NCI-H1436 treated with DMSO at 0.1 percent for 48 hours (cell line): Measurements from ENCODE around the gene BICC1.

ENCODE experiments used
- DNase-seq: peaks from one replicate; lab custom pipeline; 2025; lab: John Stamatoyannopoulos, UW

Gene BICC1

DNA sequence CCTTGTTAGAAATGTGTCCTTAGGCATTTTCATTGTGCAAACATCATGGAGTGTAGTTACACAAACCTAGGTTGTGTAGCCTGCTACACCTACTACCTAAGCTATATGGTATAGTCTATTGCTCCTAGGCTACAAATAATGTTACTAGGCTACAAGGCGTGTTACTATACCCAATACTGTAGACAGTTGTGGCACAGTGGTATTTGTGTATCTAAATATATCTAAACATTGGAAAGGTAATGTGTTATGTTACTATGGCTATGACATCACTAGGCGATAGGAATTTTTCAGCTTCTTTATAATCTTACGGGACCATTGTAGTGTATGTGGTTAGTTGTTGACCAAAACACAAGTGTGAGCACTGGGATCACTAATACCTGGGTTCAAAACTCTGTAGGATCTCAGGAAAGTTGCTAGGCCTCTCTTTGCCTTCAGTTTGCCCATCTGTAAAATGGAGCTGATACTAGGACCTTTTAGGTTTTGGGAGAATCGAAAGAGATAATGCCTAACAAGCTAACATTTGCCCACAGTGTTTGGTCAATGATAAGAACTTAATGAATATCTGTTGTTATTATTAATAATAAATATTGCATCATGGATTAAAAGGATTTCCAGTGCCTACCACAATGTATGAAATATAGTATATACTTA lies 2.7 kb downstream of the BICC1 start:
- DNase-seq: no peak

DNA sequence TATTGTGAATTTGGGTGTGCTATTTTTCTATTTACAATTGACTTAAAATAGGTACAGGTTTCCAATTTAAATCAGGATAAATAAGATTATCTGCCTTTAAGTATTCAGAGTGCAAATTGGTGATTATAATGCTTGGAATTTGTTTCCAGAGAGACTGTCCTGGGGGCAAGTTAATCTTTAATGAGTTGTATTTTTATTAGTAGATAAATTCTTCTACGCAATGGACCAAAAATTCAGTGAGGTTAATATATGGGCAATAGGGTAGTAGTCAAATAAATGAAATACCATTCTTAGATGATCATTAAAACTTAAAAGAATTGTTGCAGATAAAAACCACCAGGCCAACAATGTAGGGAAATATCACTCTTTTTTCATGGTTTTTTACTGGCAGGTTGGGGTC lies 3.4 kb downstream of the BICC1 start:
- DNase-seq: no peak

DNA sequence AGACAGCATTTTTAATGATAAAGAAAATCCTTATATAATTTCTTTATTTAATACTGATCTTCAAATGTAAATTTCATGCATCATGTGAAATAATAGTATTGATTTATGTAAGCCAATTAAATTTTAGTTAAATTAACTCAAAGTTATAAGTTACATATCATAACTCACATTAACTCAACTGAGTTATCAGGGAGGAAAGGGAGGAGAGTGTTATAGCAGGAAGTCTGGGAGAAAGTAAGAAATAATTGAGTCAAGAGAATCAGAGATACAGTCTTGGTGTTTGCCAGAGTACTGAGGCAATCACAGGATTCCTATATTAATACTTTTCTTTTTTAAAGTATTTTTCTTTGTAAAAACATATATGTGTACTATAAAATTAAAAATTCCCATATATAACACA lies 4.0 kb downstream of the BICC1 start:
- no peak for DNase-seq

DNA sequence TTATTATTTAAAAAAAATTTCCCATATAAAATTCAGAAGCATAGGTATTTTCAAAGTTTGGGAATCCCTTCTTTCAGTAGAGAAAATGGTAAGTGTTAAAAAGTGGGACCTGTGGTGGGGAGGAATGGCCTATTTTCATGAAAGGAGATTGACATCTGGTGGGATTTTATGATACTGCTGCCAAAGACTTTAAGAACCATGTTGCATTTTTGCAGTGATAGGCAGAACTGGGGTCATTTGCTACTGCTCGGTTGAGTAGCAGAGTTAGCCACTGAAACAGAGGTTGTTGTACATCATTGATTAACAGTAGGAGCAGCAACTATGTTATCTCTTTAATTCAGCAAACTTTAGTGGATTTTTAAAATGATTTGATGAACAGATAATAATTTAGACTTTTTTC lies 4.4 kb downstream of the BICC1 start:
- DNase-seq: no peak

DNA sequence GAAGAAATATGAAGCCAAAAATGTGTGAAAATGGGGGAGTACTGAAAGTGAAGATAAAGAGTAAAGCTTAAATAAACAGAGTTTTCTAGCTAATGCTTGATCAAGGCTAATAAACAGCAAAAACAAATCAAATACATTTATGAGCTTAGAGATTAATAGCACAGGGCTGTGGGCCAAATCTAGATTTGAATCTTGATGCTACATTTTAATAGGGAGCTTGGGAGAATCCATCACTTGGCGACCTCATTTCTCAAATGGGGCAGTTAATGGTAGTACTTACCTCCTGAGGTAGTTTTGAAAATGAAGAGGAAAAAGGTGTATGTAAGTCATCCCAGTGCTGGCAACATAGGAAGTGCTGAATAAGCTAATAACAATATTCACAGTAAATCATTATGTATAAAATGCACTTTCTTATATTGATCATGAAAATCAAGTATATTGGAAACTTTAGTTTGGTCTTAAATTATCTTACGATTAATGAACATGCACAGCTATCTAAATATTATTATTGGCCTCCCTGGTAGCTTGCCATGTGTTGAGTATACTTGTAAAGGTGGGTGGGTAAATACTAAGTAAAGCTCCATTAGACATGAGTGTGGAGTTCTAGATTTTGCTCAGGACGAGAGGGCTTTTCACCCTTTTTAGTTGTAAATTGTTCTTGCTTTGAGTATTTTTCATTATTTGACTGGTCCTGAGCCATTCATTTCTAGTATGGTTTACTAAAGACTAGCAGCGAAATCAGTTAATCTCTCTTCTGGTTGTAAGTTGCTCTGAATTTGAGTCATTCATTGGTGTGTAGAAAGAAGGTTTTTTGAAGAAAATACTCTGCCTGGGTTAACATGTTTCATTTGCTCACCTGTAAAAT lies 5.1 kb downstream of the BICC1 start:
- DNase-seq: no peak

DNA sequence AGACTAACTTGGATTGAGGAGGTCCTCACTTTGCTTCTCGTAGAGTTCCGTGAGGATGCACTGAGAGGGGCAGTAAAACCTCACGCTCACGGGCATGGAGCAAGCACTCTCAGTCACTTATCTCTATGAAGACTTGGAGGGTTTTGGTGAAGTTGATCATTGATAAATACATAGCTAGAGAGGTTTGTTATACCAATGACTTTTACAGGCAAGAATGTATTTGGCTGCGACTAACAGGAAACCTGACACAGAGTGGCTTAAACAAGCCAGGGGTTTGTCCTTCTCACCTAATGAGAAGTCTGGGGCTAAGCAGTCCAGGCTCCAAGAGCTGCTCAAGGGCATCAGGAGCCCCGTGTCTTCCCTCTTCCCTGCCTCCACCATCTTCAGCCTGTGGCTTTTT lies 6.1 kb downstream of the BICC1 start:
- no peak for DNase-seq

DNA sequence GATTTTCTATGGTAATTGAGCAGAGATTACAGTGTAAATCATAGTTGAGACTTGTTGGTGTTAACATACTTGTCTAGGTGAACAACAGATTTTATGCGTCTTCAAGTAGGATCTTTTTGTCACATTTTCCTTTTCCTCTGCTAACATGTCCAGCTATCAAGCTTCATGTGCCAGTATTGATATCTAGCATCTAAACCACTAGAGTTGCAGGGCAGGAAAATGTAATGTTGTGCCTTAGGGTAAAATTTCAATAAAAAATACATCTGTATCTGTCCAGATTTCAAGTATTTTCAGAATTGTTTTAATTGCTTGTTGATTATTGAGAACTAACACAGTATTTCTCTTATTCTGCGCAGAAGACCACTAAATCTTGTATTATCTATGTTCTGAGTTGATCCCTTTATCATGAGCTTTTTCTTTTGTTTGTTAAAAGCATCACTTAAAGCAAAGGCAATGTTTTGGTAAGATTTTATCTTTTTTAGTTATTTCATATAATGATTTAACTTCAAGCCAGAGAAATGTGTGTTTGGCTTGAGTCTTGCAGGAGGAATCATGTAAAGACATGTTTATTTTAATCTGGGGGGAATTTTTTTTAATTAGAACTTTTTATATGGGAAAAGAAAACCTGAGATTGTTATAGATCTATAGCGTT lies 16.5 kb downstream of the BICC1 start:
- DNase-seq: no peak

DNA sequence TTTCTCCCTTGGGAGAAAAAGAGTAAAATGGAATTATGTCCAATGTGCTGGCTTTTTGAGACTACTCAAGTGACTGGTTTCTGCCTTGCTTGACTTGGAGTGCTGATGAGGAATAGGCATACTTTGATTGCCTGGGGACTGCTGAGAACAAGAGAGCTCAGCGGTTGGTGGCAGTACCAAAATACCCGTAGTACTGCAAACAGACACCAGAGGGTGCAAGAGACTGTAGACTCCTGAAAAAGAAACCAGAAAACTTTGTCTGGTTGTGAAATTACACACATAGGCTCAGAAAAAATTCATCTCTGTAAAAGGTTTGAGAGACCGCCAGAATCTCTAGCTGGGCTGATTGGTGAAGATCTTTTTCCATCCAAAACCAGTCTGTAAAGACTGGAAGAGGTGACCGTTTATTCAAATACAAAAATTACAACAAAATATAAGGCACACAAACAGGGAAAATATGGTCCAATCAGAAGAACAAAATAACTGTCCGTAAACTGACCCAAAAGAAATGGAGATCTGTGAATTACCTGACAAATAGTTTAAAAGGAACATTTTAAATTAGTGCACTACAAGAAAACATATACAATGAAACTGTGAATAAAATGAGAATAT lies 18.5 kb downstream of the BICC1 start:
- DNase-seq: no peak

DNA sequence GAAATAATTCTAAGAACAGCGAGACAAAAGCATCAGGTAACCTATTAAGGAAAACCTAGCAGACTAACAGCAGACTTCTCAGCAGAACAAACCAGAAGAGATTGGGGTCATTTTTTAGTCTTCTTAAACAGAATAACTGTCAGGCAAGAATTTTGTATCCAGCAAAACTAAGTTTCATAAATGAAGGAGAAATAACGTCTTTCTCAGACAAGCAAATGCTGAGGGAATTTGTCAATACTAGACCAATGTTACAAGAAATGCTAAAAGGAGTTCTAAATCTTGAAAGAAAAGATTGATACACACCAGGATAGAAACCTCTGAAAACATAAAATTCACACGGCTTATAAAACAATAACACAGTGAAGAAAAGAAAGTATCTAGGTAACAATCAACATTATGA lies 22.6 kb downstream of the BICC1 start:
- no peak for DNase-seq

DNA sequence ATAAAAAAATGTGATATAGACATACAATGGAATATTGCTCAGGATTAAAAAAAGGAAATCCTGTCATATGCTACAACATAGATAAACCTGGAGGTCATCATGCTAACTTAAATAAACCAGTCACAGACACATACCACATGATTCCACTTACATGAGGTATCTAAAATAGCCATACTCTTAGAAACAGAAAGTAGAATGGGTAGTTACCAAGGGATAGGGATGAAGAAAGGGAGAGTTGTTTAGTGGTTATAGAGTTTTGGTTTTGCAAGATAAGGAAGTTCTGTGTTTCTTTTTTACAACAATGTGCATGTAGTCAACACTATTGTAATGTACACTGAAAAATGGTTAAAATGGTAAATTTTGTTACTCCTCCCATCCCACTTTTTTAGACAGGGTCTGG lies 30.5 kb downstream of the BICC1 start:
- DNase-seq: no peak

DNA sequence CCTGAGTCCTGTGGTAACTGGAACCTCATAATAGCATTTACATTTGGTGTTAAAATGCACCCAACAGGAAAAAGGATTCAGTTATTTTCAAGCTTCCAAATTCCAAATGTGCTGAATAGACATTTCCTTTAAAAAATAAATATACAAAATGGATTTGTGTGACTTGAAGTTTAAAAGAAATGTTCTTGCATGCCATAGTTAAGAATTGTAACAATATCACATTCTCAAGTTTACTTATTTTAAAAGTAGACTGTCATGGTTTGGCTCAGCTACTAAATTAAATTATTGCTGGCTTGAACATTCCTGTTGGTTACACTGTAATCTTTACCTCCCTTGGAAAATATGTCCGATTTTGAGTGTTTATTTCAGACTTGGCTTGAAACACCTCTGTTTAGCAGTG lies 31.5 kb downstream of the BICC1 start:
- DNase-seq: no peak

DNA sequence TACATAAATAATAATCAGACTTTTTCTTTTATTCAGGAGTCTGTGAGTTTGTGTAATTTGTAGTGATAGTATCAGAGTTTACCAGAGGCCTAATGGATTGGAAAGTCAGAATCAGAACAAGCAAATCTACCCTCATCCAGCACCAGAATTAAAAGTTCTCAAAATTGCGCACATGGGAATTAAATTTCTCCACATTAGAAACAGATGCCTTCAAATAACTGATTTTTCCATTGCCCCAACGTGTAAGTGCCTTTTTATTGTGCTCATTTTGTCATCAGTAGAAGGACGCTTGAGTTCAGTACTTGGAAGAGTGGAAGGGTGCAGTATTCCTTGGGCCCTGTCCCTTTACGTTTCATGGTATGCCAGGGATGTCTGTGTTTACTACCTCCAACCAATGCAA lies 32.8 kb downstream of the BICC1 start:
- no peak for DNase-seq

DNA sequence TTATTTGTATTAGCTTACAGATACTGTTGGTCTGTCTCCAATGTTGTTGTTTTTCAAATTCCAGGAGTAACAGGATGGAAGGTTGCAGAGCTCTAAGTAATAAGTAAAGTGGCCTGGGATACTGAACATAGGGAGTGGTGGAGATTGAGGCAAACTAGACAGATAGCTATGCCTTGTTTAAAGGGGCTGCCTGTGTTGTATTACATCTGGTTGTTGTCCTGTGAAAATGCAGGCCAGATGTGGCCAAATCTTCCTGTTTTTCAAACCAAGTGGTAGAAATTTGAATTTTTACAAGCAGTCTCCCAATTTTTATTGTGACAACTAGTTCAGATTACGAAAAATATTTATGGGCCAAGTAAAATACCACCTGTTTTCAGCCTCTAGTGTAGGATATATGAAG lies 33.5 kb downstream of the BICC1 start:
- no peak for DNase-seq

DNA sequence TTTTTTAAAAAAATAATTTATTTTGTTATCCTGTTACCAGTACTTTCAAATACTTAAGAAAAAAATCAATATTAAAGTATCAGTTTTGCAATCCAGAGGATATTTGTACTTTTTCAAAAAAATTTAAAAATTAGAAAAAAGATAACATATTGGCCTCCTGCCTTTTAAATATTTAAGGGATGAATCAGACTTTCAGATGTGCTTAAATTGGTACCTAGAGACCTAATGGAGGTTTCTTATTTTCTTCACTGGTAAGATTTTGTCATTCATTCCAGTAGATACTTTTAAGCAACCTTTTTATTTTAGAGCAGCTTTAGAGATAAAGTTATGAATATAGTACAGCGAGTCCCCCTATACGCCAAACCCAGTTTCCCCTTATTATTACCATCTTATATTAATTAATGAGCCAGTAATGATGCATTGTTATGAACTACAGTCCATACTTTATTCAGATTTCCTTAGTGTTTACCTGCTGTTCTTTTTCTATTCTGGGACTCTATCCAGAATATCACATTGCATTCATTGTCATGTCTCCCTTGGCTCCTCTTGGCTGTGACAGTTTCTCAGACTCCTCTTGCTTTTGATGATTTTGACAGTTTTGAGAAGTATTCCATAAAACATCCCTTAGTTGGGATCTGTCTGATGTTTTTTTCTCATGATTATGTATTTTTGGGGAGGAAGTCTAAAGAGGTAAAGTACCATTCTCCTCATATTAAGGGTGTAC lies 34.2 kb downstream of the BICC1 start:
- DNase-seq: no peak

DNA sequence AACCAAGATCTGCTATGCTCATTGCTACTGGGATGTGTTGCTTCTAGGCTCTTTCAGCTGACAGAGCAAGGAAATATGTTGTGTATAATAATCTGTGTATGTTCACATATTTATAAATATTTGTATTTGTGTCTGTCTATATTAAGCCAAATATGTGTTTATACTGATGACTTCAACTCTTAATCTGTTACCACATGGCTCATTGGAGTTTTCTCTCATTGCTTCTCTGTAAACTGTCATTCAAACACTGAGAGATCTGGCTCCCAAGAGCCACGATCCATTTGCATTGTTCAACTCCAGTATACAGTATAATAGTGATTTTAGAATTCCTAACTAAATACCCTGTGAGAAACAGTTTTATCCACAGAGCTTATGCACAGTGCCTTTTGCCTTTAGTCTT lies 35.3 kb downstream of the BICC1 start:
- no peak for DNase-seq

DNA sequence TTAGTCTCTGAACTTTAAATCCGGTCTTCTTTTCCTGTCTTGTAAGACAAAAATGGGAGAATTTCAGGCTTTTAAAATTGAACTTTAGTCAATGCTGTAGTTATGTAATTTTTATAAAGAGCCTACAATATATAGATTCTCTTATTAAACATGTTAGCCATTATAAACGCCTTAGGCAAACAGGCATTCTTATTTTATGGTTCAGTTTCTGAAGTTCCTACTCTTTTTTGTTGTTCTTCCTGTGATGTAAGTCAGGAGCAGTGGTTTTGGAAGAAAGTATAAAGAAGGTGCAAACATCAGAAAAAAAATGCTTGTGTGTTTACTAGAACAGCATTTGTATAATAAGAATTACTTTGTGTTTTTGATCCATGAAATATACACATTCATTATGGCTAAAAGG lies 41.6 kb downstream of the BICC1 start:
- no peak for DNase-seq

DNA sequence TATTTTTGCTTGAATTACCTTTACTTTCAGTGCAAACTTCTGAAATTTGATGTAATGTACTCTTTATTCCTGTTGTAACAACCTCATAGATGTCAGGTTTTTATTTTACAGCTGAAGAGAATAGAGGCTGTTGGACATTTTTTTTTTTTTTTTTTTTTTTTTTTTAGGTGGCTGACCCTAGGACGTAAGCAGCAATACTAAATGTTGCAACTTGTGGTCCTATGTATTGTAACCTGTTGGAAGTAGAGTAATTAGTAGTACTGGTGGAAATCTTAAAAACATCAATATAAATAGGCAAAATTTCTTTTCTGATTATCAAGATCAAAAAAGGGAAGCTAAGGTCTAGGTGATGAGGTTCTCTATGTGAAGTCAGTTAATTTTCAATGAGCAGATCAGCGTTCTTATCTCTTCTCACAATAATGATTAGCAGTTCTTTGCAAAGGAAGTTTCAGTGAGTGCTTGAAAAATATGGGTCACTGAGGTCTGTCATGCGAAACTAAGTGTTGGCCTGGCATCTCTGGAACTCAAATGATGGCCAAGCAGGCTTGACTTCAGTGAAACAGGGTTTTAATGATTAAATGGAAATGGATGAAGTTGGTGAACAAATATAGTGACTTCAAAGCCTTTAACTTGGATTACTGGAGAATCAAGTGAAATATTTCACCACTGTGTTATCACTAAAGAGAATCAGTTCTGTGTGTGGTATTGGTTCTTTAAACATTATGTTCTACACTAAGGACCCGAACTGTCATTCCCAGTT lies 42.7 kb downstream of the BICC1 start:
- DNase-seq: no peak

DNA sequence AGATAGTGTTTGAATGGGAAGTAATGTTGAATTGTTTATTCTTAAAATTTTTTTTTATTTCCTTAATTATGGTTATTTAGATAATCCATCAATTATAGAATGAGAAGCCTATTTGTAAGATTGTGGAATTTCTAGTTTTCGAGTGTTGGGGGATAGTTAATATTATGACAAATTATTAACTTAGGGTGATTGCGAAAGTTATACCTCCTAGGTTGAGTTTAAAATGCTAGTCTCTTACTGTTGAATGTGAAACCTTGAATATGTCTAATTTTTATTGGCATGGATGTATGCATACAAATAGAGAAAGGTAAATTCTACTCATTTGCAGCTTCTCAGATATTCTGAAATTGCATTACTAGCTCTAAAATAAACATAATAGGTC lies 43.2 kb downstream of the BICC1 start:
- no peak for DNase-seq

DNA sequence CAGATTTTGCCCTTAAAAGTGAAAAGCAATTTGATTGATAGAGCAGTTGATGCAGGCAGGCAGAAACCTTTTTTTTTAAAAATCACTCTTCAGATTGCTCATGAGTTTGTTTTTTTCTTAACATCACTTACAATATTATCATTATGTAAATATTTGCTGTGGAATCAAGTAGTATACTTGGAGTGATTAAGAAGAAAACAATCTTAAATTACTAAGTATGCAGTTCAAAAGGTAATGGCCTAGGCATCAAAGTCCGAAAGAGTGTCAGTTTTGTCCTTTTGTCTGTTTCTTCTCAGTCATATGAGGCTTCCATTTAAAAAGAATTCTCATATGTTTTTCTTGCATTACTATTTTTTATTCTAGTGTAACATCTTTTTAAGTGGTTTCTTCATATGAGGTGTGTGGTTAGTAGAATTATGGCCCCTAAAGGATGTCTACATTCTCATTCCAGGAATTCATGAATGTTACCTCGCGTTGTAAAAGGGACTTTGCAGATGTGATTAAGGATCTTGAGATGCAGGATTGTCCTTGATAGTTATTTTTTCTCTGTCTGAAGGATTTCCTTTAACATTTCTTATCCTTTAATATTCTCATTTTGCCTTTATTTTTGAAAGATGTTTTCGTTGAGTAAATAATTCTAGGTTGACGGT lies 44.0 kb downstream of the BICC1 start:
- DNase-seq: no peak

DNA sequence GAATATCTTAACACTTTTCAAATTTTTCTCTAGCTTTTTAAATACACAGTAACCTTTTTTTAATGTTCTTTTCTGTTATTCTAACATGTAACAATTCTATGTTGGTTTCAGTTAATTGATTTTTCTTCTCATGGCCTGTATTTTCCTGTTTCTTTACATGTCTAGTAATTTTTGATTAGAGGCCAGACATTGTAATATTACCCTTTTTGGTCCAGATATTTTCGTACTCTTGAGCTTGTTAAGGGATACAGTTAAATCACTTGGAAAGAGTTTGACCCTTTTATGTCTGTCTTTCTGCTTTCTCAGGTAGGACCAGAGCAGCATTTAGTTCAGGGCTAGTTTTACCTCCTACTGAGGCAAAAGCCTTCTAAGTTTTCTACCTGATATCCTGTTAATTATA lies 45.0 kb downstream of the BICC1 start:
- DNase-seq: no peak

DNA sequence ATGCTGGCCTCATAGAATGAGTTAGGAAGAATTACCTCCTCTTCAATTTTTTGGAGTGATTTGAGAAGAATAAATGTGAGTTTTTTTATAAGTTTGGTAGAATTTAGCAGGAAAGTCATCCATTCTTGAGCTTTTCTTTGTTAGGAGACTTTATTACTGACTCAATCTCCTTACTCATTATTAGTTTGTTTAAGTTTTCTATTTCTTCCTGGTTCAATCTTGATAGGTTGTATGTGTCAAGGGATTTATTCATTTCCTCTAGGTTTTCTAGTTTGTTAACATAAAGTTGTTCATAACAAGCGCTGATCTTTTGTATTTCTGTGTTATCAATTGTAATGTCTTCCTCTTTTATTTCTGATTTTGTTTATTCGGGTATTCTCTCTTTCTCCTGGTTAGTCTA lies 47.4 kb downstream of the BICC1 start:
- no peak for DNase-seq
